Measurements from ENCODE around the gene CTPS2. TPM values are rescaled to one million over a fixed set of nuclear protein-coding genes. Genes with fewer than 3 reads are reported as not detected.
"Not testable (repeated sequence)": the region's sequence is repeated elsewhere in the genome, so short reads cannot be mapped to it uniquely, and the experiment has no call there.

The CTPS2 gene
- total RNA-seq: 10 to 100 TPM; 12.3 to 26.3 (median 21.0) TPM

- Histone ChIP-seq H3K36me3 (no peaks in the 10 kb centered on the region), H3K27me3 (peaks cover 0 to 23% of the 10 kb centered on the region in 2 donors)
- peak; percentile 39 to 60 for DNase-seq (ENCODE audit: low spot score in 2 of 2)
These were observed at the start of gene CTPS2 for GRCh38 chrX:16712548-16713155. CTPS2 (minus strand) TSS chrX:16712669; CDS start chrX:16702902, 9,767 bp downstream.

GRCh38 chrX:16761500-16761899, 49.0 kb upstream of the CTPS2 start:
- DNase-seq (ENCODE audit: low spot score in 2 of 2); H3K9me3 ChIP-seq; H3K27ac ChIP-seq; intact Hi-C loops (cut with DNase I; ENCODE audit: low total_unique reads); H3K4me1 ChIP-seq; H3K36me3 ChIP-seq; H3K27me3 ChIP-seq; H3K4me3 ChIP-seq: not testable (repeated sequence)

More at GRCh38 chrX:16712548-16713155, at the start of gene CTPS2:
- Histone ChIP-seq H3K4me3 (peak within 1 kb of the TSS; percentile 71 to 88 (median 71)), H3K9me3 (no peaks in the 10 kb centered on the region), H3K27ac (peak within 1 kb of the TSS; percentile 83 to 95), H3K4me1 (no peaks in the 10 kb centered on the region)
- TF ChIP-seq CTCF (IDR thresholded peaks at IDR 0.05) (no peak), POLR2A (IDR thresholded peaks at IDR 0.05) (no peak), POLR2AphosphoS5 (IDR thresholded peaks at IDR 0.05) (no peak)
- intact Hi-C loops (cut with DNase I; ENCODE audit: low total_unique reads): no loop called here

GRCh38 chrX:16756724-16757123, 44.3 kb upstream of the CTPS2 start:
- Histone ChIP-seq H3K27ac (no peak overlapping the region), H3K4me1 (no peaks in the 10 kb centered on the region), H3K4me3 (no peak overlapping the region), H3K27me3 (no peaks in the 10 kb centered on the region), H3K9me3 (no peaks in the 10 kb centered on the region), H3K36me3 (no peaks in the 10 kb centered on the region)
- TF ChIP-seq CTCF (IDR thresholded peaks at IDR 0.05): no peak
- no peak for TF ChIP-seq POLR2A (IDR thresholded peaks at IDR 0.05)
- no peak for TF ChIP-seq POLR2AphosphoS5 (IDR thresholded peaks at IDR 0.05)
- no peak for DNase-seq (ENCODE audit: low spot score in 2 of 2)
- intact Hi-C loops (cut with DNase I; ENCODE audit: low total_unique reads): no loop called here

- H3K27ac ChIP-seq: no peak overlapping the region
- DNase-seq (ENCODE audit: low spot score in 2 of 2): no peak
- no peaks in the 10 kb centered on the region for H3K9me3 ChIP-seq
- no peaks in the 10 kb centered on the region for H3K4me1 ChIP-seq
- no peaks in the 10 kb centered on the region for H3K36me3 ChIP-seq
- H3K27me3 ChIP-seq: no peaks in the 10 kb centered on the region
- intact Hi-C loops (cut with DNase I; ENCODE audit: low total_unique reads): no loop called here
- TF ChIP-seq CTCF (IDR thresholded peaks at IDR 0.05) (no peak), POLR2A (IDR thresholded peaks at IDR 0.05) (no peak)
- H3K4me3 ChIP-seq: no peak overlapping the region
These were observed 41.5 kb upstream of the CTPS2 start for GRCh38 chrX:16754019-16754418.

- intact Hi-C loops (cut with DNase I; ENCODE audit: low total_unique reads): no loop called here
- no peaks in the 10 kb centered on the region for H3K27me3 ChIP-seq
- H3K4me1 ChIP-seq: no peaks in the 10 kb centered on the region
- TF ChIP-seq CTCF (IDR thresholded peaks at IDR 0.05) (no peak), POLR2AphosphoS5 (IDR thresholded peaks at IDR 0.05) (no peak), POLR2A (IDR thresholded peaks at IDR 0.05) (no peak)
- peaks cover 4% of the 10 kb centered on the region for H3K36me3 ChIP-seq
- no peak overlapping the region for H3K4me3 ChIP-seq
- H3K27ac ChIP-seq: no peak overlapping the region
- no peak for DNase-seq (ENCODE audit: low spot score in 2 of 2)
- no peaks in the 10 kb centered on the region for H3K9me3 ChIP-seq
These were observed 37.7 kb upstream of the CTPS2 start for GRCh38 chrX:16750136-16750535.

GRCh38 chrX:16748425-16748824, 36.0 kb upstream of the CTPS2 start:
- Histone ChIP-seq H3K9me3 (no peaks in the 10 kb centered on the region), H3K27ac (no peak overlapping the region), H3K4me3 (no peak overlapping the region), H3K36me3 (peaks cover 9% of the 10 kb centered on the region), H3K4me1 (no peaks in the 10 kb centered on the region), H3K27me3 (no peaks in the 10 kb centered on the region)
- no peak for DNase-seq (ENCODE audit: low spot score in 2 of 2)
- intact Hi-C loops (cut with DNase I; ENCODE audit: low total_unique reads): no loop called here
- TF ChIP-seq POLR2A (IDR thresholded peaks at IDR 0.05) (no peak), CTCF (IDR thresholded peaks at IDR 0.05) (no peak), POLR2AphosphoS5 (IDR thresholded peaks at IDR 0.05) (no peak)

All from breast epithelium (tissue), 4 donors.